Activated T-cell treated with anti-CD3 and anti-CD28 coated beads for 24 hours (primary cell): Measurements from ENCODE around the gene MMP25.
"Not testable (repeated sequence)": the region's sequence is repeated elsewhere in the genome, so short reads cannot be mapped to it uniquely, and the experiment has no call there.

Source experiments
- DNase-seq: peaks from one replicate; pipeline ENCODE4 v3.0.0-alpha.2; 2020; ENCODE audit warnings: low read depth

MMP25 gene

DNA sequence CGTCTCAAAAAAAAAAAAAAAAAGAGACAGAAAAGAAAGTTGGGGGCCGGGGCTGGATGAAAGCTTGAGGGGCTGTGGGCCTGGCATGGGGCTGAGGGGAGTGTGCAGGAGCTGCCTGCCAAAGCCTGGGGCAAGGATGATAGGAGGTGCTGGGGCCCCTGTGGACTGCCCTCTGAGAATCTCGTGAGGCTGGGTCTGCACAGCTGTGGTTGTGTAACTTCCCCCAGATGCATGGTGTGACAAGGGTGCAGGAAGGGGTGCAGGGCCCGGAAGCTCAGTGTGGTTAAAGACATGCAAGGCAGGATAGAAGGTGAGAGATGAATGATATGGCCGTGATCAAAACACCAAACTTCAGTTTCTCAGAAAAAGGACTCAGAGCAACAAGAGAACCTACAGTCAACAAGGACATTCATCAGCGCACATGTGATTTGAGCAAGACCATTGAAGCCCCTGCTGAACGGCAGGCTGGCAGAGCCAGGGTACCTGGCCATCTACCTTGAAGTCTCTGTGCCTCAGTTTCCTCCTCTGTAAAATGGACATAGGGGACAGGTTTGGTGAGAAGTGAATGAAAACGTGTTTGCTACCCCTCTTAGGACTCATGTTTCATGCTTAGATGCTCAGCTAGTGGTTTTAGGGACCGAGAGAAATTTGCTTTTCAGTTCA lies 28.6 kb downstream of the MMP25 start:
- peak; percentile 71 for DNase-seq

DNA sequence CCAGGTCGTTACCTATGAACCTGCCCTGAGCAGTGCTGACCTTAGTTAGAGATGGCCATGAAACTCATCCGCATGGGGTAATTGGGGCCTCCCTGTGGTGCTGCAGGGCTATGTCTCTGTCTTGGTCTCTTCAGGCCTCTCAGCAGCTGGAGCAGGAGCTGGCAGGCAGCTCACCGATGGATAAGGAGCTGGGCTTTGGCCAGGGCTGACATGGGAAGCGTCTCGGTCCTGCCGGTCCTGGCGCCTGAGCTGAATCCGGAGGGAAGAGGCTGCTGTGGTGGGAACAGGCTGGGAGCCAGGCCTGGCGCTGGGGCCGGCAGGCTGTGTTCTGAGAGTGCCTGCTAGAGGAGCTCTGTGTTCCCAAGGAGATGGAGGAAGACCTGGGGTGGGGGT lies 29.2 kb downstream of the MMP25 start:
- no peak for DNase-seq

DNA sequence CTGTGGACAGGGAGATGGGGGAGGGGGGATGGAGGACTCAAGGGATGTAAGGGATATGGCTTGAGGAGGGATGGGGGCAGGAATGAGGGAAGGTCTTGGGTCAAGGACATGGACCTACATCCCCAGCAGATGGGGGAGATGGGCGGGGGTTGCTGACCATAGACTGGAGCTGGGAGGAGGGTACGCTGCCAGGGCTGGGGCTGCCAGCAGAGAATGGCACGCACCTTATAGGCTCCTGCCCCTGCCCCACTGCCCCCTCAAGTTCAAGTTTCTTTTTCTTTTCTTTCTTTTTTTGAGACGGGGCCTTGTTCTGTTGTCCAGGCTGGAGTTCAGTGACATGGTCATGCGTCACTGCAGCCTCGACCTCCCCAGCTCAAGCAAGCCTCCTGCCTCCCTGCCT lies 29.6 kb downstream of the MMP25 start:
- DNase-seq: not testable (repeated sequence)

DNA sequence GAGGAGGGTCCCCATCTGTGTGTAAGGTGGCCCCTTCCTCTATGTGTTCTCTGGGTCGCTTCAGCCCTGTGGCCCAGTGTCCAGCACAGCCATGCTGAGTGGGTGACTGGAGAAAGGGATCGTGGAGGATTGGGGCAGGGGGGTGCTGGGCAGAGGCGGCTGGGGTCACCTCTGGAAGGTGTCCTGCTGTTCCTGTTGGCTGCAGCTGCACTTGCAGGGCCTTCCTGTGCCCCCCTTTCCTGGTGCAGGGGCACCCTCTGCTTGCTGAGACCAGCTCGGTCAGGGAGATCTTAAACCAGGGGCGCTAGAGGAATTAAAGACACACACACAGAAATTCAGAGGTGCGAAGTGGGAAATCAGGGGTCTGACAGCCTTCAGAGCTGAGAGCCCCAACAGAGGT lies 30.2 kb downstream of the MMP25 start:
- no peak for DNase-seq

DNA sequence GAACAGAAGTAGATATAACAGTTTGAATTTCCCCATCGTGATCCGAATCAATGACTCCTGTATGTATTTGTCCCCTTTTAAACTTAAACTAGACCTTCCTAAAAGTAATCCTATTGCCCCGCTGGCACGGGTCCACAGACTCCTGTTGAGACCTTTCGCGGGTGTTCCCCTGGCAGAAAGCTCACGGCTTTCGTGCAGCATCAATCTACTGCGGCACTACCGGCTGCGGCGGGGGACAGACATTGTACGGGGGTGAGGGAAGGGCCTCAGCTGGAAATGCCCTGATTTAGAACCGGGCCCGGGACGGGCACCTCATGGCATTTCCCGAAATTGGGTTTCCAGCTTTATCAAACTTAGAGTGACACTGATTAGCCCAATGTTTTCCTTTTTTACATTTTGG lies 33.7 kb downstream of the MMP25 start:
- DNase-seq: no peak

DNA sequence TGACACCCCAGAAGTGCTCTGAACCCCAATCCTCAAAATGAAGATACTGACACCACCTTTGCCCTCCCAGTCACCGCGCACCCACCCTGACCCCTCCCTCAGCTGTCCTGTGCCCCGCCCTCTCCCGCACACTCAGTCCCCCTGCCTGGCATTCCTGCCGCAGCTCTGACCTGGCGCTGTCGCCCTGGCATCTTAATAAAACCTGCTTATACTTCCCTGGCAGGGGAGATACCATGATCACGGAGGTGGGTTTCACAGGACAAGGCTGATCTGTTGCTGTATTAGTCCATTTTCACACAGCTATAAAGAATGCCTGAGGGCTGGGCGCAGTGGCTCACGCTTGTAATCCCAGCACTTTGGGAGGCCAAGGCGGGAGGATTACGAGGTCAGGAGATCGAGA lies 35.6 kb downstream of the MMP25 start:
- not testable (repeated sequence) for DNase-seq

DNA sequence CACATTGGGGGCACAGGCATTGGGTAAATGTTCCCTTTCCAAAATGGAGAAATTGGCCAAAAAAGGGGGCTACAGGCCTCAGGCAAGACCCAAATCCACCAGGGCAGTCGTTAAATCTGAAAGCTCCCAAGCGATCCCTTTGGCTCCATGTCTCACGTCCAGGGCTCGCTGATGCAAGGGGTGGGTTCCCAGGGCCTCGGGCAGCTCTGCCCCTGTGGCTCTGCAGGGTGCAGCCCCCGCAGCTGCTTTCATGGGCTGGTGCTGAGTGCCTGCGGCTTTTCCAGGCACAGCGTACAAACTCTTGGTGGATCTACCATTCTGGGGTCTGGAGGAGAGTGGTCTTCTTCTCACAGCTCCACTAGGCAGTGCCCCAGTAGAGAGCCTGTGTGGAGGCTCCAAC lies 37.0 kb downstream of the MMP25 start:
- not testable (repeated sequence) for DNase-seq

DNA sequence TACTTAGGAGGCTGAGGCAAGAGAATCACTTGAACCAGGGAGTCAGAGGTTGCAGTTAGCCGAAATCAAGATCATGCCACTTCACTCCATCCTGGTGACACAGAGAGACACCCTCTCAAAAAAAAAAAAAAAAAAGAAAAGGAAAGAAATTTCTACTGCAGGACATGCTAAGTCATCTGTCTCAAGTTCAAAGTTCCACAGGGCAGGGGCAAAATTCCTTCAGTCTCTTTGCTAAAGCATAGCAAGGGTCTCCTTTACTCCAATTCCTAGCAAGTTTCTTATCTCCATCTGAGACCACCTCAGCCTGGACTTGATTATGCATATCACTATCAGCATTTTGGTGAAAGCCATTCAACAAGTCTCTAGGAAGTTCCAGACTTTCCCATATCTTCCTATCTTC lies 38.1 kb downstream of the MMP25 start:
- no peak for DNase-seq

DNA sequence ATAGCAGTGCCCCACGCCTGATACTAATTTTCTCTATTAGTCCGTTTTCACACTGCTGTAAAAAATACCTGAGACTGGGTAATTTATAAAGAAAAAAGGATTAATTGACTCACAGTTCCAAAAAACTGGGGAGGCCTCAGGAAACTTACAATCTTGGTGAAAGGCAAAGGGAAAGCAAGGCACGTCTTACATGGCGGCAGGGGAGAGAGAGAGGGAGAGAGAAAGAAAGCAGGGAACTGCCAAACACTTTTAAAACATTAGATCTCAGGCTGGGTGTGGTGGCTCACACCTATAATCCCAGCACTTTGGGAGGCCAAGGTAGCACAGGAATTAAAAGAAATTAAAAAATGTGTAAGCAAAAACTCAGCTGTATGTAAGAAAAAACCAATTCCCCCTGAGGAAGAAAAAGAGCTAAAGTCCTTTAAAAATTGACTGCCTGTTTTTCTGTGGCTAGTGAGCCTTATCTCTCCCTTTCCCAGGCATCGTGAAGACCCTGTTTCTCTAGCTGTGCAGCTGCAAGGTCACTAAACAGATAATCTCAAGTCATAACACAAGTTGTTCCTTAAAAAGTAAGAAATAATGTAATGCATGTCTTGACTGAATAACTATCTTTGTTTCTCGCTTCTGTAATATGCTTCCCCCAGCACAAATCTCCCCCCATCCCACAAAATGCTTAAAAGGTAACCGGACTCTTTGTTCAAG lies 38.8 kb downstream of the MMP25 start:
- no peak for DNase-seq

DNA sequence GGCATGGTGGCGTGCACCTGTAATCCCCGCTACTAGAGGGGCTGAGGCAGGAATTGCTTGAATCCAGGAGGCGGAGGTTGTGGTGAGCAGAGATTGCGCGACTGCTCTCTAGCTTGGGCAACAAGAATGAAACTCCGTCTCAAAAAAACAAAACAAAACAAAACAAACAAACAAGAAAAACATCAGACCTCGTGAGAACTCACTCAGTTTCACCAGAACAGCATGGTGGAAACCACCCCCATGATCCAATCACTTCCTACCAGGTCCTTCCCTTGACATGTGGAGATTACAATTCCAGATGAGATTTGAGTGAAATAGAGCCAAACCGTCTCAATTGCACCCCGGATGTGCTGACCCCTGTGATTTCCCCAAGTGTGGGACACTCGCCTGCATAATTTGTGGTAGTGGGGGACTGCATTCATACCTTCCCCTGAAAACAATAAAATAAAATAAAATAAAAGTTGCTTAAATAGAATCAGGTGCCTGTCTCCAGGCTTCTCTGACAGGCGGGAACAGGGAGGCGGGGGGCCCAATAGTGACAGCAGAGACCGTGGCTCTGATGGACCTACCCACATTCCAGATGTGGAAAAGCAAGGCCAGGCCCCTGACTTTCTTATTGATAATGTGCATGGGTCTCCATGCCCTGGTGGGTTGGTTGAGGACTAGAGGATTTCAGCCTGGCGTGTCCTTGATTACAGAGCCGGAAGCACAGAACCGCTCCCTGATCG lies 39.7 kb downstream of the MMP25 start:
- no peak for DNase-seq

DNA sequence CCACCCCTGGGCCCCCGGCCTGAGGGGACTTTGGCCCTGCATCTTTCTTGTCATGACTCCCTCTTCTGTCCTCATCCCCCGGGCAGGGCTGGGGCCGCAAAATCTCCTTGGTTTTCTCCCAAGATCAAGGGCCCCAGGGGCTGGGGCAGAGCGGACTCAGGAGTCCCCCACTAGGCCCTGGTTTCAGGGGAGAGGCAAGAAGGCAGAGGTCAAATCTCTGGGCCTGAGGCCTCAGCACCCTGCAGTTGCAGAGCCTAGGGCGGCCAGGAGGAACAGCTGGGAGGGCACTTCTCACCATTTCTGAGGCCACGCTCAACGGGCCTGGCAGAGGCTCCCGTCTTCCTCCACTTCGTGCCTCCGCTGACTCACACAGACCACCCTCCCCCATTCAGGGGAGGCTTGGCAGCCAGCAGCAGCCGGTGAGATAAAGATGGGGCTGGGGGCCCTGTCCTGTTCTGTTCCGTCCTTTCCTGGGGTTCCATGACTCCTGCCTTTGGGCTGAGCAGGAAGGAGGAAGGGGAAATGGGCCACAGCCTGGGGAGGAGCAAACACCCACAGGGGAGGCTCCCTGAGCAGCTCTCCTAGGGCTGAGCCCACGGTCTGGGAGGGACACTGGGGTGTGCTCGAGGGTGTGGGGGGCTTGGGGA lies 40.4 kb downstream of the MMP25 start:
- DNase-seq: no peak

DNA sequence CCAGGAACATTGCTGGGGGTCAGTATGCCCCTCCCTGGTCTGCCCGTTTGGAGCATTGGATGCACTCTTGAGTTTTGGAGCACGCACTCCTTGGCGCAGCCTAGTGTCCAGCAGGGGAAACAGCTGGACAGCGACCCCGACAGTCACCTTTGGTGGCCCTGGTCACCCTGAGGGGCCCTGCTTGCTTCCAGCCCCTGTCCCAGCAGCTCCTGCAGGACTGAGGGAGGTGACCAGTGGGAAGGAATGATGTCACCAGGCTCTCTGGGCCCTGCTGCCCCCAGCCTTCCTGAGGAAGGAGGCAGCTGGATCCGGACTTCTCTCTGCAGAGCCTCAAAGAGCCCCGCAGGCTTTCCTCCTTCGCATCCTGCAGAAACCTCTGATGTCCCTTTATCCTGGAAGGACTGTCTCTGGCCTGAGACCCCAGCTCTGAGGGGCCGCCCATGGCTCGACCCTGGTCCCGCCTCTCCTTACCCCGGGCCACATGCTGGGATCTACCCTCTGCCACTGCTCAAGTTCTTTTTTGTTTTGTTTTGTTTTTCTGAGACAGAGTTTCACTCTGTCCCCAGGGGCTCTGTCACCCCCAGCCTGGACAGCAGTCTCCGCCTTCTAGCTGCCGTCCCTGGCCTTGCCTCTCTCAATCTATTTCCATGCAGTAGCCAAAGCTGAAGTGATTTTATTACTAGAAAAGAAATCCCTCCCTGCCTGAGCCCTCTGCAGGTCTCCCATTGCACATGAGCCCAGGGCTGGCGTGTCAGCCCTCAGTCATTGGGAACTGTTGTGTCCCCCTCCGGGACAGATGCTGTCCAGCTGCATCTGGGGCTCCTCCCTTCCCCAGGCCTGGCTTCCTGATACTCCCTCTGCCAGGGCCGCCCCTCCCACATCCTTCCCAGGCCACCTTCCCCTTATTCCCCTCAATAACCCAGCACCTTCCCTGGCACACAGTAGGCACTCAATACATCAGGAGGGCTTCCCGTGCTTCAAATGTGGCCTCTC lies 41.2 kb downstream of the MMP25 start:
- no peak for DNase-seq

DNA sequence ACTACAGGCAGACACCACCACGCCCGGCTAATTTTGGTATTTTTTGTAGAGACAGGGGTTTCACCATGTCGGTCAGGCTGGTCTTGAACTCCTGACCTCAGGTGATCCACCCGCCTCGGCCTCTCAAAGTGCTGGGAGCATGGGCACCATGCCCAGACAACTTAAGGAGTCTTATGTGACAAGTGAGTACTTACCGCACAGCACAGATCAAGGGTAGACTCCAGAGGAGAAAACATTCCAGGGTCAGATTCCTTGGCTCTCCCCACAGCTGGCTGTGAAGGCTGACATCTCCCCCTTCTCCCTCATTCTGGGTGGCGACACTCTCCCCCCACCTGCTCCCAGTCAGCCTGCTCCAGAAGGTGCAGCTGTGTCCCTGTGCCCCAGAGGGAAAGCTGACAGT lies 42.1 kb downstream of the MMP25 start:
- DNase-seq: no peak

DNA sequence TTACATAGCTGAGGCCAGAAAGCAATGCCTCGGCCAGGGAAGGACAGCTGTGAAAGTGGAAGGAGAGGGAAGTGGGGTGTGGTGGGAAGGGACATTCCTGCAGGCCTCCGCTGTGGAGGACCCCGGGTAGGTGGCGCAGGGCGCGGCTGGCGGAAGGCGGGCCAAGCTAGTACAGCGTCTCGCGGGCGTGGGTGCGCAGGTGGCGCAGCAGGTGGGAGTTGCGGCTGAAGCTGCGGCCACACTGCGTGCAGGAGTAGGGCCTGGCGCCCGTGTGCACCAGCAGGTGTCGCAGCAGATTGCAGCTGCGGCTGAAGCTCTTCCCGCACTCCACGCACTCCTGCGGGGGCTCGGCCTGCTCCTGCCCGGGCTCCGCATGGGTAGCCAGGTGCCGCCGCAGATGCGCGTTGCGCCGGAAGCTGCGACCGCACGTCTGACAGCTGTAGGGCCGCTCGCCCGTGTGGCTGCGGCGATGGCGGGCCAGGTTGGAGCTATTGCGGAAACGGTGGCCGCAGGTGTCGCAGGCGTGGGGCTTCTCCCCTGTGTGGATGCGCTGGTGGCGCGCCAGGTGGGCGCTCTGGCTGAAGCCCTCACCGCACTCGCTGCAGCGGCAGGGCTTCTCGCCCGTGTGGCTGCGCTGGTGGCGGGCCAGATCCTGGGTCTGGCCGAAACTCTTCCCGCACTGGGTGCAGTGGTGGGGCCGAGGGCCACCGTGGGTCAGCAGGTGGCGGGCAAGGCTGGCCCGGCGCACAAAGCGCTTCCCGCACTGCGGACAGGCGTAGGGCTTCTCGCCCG lies 42.8 kb downstream of the MMP25 start:
- DNase-seq: no peak

DNA sequence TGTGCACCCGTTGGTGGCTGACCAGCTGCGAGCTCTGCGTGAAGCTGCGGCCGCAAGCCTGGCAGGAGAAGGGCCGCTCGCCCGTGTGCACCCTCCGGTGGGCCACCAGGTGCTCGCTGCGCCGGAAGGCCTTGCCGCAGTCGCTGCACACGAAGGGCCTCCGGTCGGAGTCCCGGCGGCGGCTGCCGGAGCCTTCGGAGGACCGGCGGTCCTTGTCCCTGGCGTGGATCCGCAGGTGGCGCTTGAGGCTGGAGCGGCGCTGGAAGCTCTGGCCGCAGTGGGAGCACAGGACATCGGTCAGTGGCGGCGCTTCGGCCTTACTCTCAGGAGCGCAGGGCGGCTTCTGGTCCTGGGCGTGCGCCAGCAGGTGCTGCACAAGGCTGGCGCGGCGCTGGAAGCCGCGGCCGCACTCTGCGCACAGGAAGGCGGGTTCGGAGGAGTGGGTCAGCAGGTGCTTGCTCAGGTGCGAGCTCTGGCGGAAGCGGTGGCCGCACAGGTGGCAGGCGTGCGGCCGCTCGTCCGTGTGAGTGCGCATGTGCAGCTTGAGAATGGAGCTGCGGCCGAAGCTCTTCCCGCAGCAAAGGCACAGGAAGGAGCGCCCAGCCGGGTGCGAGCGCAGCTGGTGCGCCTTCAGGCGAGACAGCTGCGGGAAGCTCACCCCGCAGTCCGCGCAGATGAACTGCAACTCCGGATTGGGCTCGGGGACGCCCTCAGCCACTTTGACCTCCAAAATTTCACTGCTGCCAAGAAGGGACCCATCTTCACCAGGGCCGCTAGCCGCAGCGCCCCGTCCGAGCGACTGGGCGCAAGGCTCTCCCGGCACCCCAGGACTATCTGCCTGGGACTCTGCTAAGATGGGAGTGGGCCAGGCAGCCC lies 43.6 kb downstream of the MMP25 start:
- DNase-seq: no peak

DNA sequence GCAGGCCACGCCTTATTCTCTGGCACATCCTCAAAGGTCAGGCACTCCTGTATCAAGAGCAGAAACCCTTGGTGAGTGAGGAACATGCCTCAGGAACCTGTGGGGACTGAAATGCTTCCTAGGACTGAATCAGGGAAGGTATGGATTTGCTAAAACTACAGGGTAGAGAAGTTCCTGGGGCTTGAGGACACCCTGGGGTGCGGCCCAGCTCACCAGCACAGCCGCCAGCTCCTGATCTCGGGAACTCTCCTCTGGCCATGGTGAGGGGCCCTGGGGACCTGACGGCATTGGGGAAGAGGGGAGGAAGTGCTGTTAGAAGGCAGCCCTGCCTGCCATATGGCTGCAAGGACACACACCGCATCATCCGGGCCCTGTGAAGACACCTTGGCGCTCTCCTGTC lies 45.2 kb downstream of the MMP25 start:
- no peak for DNase-seq

DNA sequence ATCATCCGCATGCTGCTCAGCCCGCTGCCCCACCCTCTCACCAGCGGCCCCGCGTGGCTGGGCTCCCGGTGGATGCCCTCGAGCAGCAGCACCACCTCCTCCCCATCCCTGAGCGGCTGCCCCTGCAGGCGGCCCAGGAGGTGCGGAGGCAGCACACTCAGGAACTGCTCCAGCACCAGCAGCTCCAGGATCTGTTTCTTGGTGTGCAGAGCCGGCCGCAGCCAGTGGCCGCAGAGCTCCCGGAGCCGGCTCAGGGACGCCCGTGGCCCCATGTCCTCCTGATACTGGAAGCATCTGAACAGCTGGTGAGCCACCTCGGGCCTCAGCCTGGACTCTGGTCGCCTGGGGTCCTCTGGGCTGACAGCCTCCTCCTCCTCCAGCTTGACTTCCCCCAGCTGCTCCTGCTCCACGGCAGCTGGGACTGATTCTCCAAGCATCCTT lies 46.2 kb downstream of the MMP25 start:
- no peak for DNase-seq

DNA sequence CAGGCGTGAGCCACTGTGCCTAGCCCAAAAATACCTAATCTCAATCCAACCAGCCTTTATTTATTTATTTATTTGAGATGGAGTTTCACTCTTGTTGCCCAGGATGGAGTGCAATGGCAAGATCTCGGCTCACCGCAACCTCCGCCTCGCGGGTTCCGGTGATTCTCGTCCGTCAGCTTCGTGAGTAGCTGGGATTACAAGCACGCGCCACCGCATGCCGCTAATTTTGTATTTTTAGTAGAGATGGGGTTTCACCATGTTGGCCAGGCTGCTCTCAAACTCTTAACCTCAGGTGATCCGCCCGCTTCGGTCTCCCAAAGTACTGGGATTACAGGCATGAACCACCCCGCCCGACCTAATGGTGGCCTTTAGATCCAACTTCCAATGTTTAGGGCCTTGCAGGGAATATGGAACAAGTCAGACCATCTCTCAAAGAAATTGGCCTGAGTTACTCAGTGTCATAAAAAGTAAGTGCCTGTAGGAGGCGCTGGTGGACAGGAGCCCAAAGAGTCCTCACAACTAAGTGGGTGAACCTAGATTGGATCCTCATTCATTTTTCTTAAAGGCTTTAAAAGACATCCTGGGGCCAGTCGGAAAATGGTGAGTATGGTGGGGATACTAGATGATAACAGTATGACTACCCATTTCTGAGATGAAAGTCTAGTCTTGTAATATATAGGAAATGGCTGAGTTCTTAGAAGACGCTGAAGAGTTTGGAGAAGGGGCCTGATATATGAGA lies 48.1 kb downstream of the MMP25 start:
- DNase-seq: no peak

DNA sequence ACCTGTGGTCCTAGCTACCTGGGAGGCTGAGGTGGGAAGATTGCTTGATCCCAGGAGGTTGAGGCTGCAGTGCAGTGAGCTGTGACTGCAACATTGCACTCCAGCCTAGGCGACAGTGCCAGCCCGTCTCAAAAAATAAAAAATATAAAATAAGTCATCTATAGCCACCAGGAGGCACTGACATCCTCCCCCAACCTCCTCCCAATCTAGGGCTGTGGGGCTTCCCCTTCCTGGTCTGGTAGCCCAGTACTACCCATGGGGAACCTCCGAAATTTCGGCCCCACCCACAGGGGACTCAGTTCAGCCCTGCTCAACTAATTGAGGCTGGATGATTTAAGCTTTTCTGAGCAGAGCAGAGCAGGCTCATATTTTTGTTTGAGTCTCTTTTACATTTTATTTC lies 49.5 kb downstream of the MMP25 start:
- DNase-seq: no peak
